ENCODE measurements around the gene PROK1.
A peak's percentile ranks its signal among the peaks of the same experiment; 100 is the strongest.

PROK1 gene

GRCh38 chr1:110487726-110488125 lies 36.8 kb downstream of the PROK1 start:
- Histone ChIP-seq H3K9ac (ENCODE audit: low read length) (no peak overlapping the region), H2BK120ac (ENCODE audit: low read depth, low read length) (no peak overlapping the region), H3K4me1 (ENCODE audit: control insufficient read depth, insufficient read depth, low read depth, low read length) (peaks cover 1% of the 10 kb centered on the region), H3K4me3 (ENCODE audit: insufficient read depth in 1 of 2, low read depth in 1 of 2, low read length in 2 of 2) (no peak overlapping the region), H3K27me3 (ENCODE audit: control insufficient read depth in 1 of 2, insufficient read depth in 1 of 2, low read length in 2 of 2) (peaks cover 14 to 53% of the 10 kb centered on the region in 2 experiments), H3K27ac (ENCODE audit: low read length, poor library complexity, severe bottlenecking) (no peak overlapping the region), H2AFZ (ENCODE audit: low read depth, low read length) (no peak overlapping the region), H4K91ac (ENCODE audit: low read length) (no peak overlapping the region), H3K4me2 (ENCODE audit: low read length, poor library complexity, severe bottlenecking) (no peak overlapping the region), H2BK12ac (ENCODE audit: low read length in 2 of 2) (no peak overlapping the region), H2BK5ac (ENCODE audit: low read depth, low read length, poor library complexity, severe bottlenecking) (no peak overlapping the region), H3K79me1 (replicated peaks; ENCODE audit: low read length, poor library complexity, severe bottlenecking) (no peaks in the 10 kb centered on the region), H2BK15ac (ENCODE audit: low read depth, poor library complexity, severe bottlenecking) (no peak overlapping the region), H3K9me3 (ENCODE audit: control insufficient read depth, low read length) (no peaks in the 10 kb centered on the region), H3K14ac (ENCODE audit: low read length in 2 of 2) (peak overlapping the region in 1 of 2 experiments; percentile 6), H3K23ac (ENCODE audit: low read length in 2 of 2) (no peak overlapping the region), H3K36me3 (ENCODE audit: control insufficient read depth in 1 of 2, insufficient read depth in 2 of 2, low read depth in 1 of 2, low read length in 2 of 2) (no peaks in the 10 kb centered on the region), H2AK5ac (ENCODE audit: low read length, severe bottlenecking) (no peak overlapping the region), H3K18ac (ENCODE audit: low read depth in 1 of 2, low read length in 2 of 2) (no peak overlapping the region), H4K8ac (ENCODE audit: low read length) (no peak overlapping the region), H3K4ac (ENCODE audit: low read depth in 1 of 2, low read length in 2 of 2) (no peak overlapping the region)
- 61% methylated on average over 8 of the region's 8 CpGs for WGBS
- DNase-seq: no peak

DNA sequence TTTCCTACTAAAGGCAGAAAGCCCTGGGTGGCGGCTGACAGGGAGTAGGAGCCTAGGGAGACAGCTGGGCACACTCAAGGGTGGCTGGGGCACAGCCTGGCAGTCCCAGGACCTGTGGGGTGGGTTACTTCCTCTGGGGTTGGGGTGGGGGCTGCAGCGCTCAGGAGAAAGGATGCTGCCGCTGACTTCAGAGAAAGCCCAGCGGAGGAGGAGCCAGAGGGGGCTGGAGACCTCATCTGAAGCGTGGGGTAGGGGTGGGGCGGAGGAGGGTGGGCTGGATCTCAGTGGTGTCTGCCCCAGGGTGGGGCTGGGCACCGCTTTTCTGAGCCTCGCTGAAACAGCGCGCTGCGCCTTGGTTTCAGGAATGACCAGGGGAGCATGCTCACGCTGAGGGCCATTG lies 37.2 kb downstream of the PROK1 start:
- no peak overlapping the region for H3K14ac ChIP-seq (ENCODE audit: low read length in 2 of 2)
- H2BK5ac ChIP-seq (ENCODE audit: low read depth, low read length, poor library complexity, severe bottlenecking): no peak overlapping the region
- no peak overlapping the region for H2AK5ac ChIP-seq (ENCODE audit: low read length, severe bottlenecking)
- 84% methylated on average over 12 of the region's 12 CpGs for WGBS
- no peak overlapping the region for H2AFZ ChIP-seq (ENCODE audit: low read depth, low read length)
- H3K79me1 ChIP-seq (replicated peaks; ENCODE audit: low read length, poor library complexity, severe bottlenecking): no peaks in the 10 kb centered on the region
- peaks cover 14 to 48% of the 10 kb centered on the region in 2 experiments for H3K27me3 ChIP-seq (ENCODE audit: control insufficient read depth in 1 of 2, insufficient read depth in 1 of 2, low read length in 2 of 2)
- no peak for DNase-seq
- H3K9me3 ChIP-seq (ENCODE audit: control insufficient read depth, low read length): no peaks in the 10 kb centered on the region
- H3K23ac ChIP-seq (ENCODE audit: low read length in 2 of 2): no peak overlapping the region
- H3K18ac ChIP-seq (ENCODE audit: low read depth in 1 of 2, low read length in 2 of 2): no peak overlapping the region
- no peak overlapping the region for H2BK120ac ChIP-seq (ENCODE audit: low read depth, low read length)
- H4K91ac ChIP-seq (ENCODE audit: low read length): no peak overlapping the region
- no peak overlapping the region for H3K4ac ChIP-seq (ENCODE audit: low read depth in 1 of 2, low read length in 2 of 2)
- H2BK15ac ChIP-seq (ENCODE audit: low read depth, poor library complexity, severe bottlenecking): no peak overlapping the region
- H4K8ac ChIP-seq (ENCODE audit: low read length): no peak overlapping the region
- H3K36me3 ChIP-seq (ENCODE audit: control insufficient read depth in 1 of 2, insufficient read depth in 2 of 2, low read depth in 1 of 2, low read length in 2 of 2): no peaks in the 10 kb centered on the region
- H3K9ac ChIP-seq (ENCODE audit: low read length): no peak overlapping the region
- H3K4me3 ChIP-seq (ENCODE audit: insufficient read depth in 1 of 2, low read depth in 1 of 2, low read length in 2 of 2): no peak overlapping the region
- no peak overlapping the region for H3K27ac ChIP-seq (ENCODE audit: low read length, poor library complexity, severe bottlenecking)
- H2BK12ac ChIP-seq (ENCODE audit: low read length in 2 of 2): no peak overlapping the region
- H3K4me2 ChIP-seq (ENCODE audit: low read length, poor library complexity, severe bottlenecking): no peak overlapping the region
- H3K4me1 ChIP-seq (ENCODE audit: control insufficient read depth, insufficient read depth, low read depth, low read length): no peaks in the 10 kb centered on the region

DNA sequence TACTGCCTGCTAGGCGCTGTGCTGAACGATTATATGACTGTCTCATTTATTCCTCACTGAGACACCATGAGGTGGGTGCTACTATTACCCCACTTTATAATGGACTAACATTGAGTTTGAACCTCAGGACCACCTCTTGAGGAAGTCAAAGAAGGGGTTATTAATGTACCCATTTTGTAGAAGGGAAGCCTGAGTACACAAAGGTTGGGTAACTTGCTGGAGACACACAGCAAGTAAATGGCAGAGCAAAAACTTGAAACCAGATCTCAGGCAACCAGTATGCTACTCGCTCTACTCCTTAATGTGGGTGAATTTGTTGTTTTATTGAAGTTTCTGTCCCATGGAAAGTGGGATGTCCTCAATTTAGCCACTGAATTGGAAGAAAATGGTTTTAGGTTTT lies 37.9 kb downstream of the PROK1 start:
- no peak overlapping the region for H2BK15ac ChIP-seq (ENCODE audit: low read depth, poor library complexity, severe bottlenecking)
- no peak overlapping the region for H3K23ac ChIP-seq (ENCODE audit: low read length in 2 of 2)
- no peak overlapping the region for H3K14ac ChIP-seq (ENCODE audit: low read length in 2 of 2)
- no peak overlapping the region for H2BK120ac ChIP-seq (ENCODE audit: low read depth, low read length)
- no peak overlapping the region for H3K18ac ChIP-seq (ENCODE audit: low read depth in 1 of 2, low read length in 2 of 2)
- H3K4ac ChIP-seq (ENCODE audit: low read depth in 1 of 2, low read length in 2 of 2): no peak overlapping the region
- no peak overlapping the region for H3K4me2 ChIP-seq (ENCODE audit: low read length, poor library complexity, severe bottlenecking)
- H3K79me1 ChIP-seq (replicated peaks; ENCODE audit: low read length, poor library complexity, severe bottlenecking): no peaks in the 10 kb centered on the region
- no peak overlapping the region for H4K91ac ChIP-seq (ENCODE audit: low read length)
- no peak overlapping the region for H3K9ac ChIP-seq (ENCODE audit: low read length)
- H2BK12ac ChIP-seq (ENCODE audit: low read length in 2 of 2): no peak overlapping the region
- peaks cover 13 to 42% of the 10 kb centered on the region in 2 experiments for H3K27me3 ChIP-seq (ENCODE audit: control insufficient read depth in 1 of 2, insufficient read depth in 1 of 2, low read length in 2 of 2)
- H3K4me3 ChIP-seq (ENCODE audit: insufficient read depth in 1 of 2, low read depth in 1 of 2, low read length in 2 of 2): no peak overlapping the region
- H3K9me3 ChIP-seq (ENCODE audit: control insufficient read depth, low read length): no peaks in the 10 kb centered on the region
- 65% methylated on average over 3 of the region's 3 CpGs for WGBS
- H3K36me3 ChIP-seq (ENCODE audit: control insufficient read depth in 1 of 2, insufficient read depth in 2 of 2, low read depth in 1 of 2, low read length in 2 of 2): no peaks in the 10 kb centered on the region
- no peak for DNase-seq
- no peak overlapping the region for H3K27ac ChIP-seq (ENCODE audit: low read length, poor library complexity, severe bottlenecking)
- H2BK5ac ChIP-seq (ENCODE audit: low read depth, low read length, poor library complexity, severe bottlenecking): no peak overlapping the region
- H4K8ac ChIP-seq (ENCODE audit: low read length): no peak overlapping the region
- no peak overlapping the region for H2AFZ ChIP-seq (ENCODE audit: low read depth, low read length)
- H2AK5ac ChIP-seq (ENCODE audit: low read length, severe bottlenecking): no peak overlapping the region
- H3K4me1 ChIP-seq (ENCODE audit: control insufficient read depth, insufficient read depth, low read depth, low read length): no peaks in the 10 kb centered on the region

DNA sequence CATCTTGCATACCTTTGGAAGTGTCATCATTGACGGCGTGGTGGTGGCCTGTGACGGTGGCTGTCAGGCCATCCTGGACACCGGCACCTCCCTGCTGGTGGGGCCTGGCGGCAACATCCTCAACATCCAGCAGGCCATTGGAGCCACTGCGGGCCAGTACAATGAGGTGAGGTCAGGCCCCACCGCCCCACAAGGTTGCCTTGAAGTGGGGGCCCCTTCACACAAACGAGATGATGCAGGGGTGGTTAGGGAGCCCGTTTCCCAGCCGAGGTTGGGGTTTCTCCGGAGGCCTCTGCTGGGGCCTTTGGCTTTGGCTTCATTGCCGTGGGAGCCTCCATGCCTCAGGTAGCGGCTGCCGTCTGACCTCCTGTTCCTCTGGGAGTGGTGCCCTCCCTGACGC lies 38.5 kb downstream of the PROK1 start:
- no peak overlapping the region for H3K4me3 ChIP-seq (ENCODE audit: insufficient read depth in 1 of 2, low read depth in 1 of 2, low read length in 2 of 2)
- no peak overlapping the region for H2BK12ac ChIP-seq (ENCODE audit: low read length in 2 of 2)
- no peak overlapping the region for H4K91ac ChIP-seq (ENCODE audit: low read length)
- no peak overlapping the region for H2BK5ac ChIP-seq (ENCODE audit: low read depth, low read length, poor library complexity, severe bottlenecking)
- H3K79me1 ChIP-seq (replicated peaks; ENCODE audit: low read length, poor library complexity, severe bottlenecking): no peaks in the 10 kb centered on the region
- H3K4me2 ChIP-seq (ENCODE audit: low read length, poor library complexity, severe bottlenecking): no peak overlapping the region
- H3K9ac ChIP-seq (ENCODE audit: low read length): no peak overlapping the region
- no peak overlapping the region for H2AK5ac ChIP-seq (ENCODE audit: low read length, severe bottlenecking)
- H2BK15ac ChIP-seq (ENCODE audit: low read depth, poor library complexity, severe bottlenecking): no peak overlapping the region
- no peaks in the 10 kb centered on the region for H3K36me3 ChIP-seq (ENCODE audit: control insufficient read depth in 1 of 2, insufficient read depth in 2 of 2, low read depth in 1 of 2, low read length in 2 of 2)
- no peak overlapping the region for H3K23ac ChIP-seq (ENCODE audit: low read length in 2 of 2)
- no peaks in the 10 kb centered on the region for H3K4me1 ChIP-seq (ENCODE audit: control insufficient read depth, insufficient read depth, low read depth, low read length)
- DNase-seq: no peak
- H3K18ac ChIP-seq (ENCODE audit: low read depth in 1 of 2, low read length in 2 of 2): no peak overlapping the region
- H2AFZ ChIP-seq (ENCODE audit: low read depth, low read length): no peak overlapping the region
- no peak overlapping the region for H2BK120ac ChIP-seq (ENCODE audit: low read depth, low read length)
- H3K9me3 ChIP-seq (ENCODE audit: control insufficient read depth, low read length): no peaks in the 10 kb centered on the region
- H3K14ac ChIP-seq (ENCODE audit: low read length in 2 of 2): no peak overlapping the region
- H4K8ac ChIP-seq (ENCODE audit: low read length): no peak overlapping the region
- 91% methylated on average over 15 of the region's 15 CpGs for WGBS
- no peak overlapping the region for H3K4ac ChIP-seq (ENCODE audit: low read depth in 1 of 2, low read length in 2 of 2)
- H3K27ac ChIP-seq (ENCODE audit: low read length, poor library complexity, severe bottlenecking): no peak overlapping the region
- H3K27me3 ChIP-seq (ENCODE audit: control insufficient read depth in 1 of 2, insufficient read depth in 1 of 2, low read length in 2 of 2): peaks cover 8 to 45% of the 10 kb centered on the region in 2 experiments
